ENCODE data around the gene CCM2.

The CCM2 gene

DNA sequence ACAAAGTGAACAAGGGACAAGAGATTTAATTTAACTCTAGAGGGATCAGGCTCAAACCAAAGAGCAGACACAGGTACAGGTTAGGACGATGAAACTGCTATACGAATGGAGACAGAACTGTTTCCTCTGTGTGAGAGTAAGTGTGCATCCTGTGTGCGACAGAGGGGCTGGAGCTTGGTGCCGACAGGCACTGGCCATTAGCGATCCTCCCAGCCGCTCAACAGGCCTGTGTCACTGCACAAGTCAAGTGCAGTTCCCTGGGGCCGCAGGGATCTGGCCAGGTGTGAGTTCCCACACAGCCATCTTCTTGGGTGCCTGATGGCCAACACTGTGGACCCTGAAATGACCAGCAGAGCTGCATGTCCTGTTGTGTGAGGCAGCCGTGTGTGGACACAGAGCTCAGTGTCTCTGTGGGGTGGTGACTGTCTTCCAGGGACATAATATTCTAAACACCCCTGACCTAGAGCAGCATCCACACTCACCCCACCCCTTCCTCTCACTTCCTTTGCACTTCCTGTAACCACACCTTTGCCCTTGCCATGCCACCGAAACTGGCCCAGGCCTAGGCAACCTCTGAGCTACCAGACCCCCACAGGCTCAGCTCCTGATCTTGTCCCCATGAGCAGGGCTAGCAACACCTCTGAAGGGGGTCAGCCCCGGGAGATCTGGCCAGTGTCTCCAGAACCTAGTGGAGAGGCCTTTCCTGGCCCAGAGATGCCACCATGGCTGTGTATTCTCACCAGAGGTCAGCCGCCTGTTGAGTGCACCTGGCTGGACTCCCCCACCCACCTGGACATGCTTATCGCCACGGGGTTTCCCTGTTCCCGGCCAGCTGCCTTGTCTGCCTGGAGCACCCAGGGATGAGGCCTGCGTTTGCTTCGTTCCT, 123.2 kb downstream of the CCM2 start:
- no peak for DNase-seq (ENCODE audit: low read depth in 2 of 2)

DNA sequence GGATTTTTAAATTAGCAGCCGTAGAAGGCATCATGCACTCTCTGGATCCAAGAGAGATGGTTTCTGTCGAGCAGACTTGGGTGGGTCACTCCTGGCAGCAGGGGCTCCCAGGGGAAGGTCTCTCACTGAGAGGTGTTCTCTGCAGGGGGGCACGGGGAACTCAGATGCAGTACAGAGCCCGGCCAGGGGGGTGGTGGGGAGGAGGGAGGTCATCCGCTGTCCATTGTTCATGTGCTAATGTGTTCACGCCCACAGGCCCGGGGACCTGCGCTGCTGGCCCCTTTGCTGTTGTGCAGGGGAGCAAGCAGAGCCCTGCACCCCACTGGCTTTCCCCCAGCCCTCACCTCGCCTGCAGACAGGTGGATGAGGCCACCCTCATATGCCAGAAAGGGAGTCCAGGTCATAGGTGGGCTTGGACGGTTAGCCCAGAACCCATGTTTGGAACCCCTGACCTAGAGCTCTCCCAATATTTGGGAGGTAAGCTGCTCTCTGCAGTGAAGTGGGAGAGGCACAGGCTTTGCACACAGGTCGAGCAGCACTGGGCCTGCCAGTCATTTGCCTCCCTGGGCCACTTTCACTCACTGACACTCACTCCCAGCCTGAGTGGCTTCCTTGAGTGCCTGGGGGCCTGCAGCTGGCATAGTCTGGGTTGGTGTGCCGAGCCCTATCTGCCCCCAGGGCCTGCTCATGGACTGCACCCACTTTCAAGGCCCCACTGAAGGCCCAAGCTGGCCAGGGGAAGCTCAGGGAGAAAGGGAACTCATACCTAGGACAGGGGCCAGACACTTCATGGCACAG, 124.1 kb downstream of the CCM2 start:
- DNase-seq (ENCODE audit: low read depth in 2 of 2), result no peak

DNA sequence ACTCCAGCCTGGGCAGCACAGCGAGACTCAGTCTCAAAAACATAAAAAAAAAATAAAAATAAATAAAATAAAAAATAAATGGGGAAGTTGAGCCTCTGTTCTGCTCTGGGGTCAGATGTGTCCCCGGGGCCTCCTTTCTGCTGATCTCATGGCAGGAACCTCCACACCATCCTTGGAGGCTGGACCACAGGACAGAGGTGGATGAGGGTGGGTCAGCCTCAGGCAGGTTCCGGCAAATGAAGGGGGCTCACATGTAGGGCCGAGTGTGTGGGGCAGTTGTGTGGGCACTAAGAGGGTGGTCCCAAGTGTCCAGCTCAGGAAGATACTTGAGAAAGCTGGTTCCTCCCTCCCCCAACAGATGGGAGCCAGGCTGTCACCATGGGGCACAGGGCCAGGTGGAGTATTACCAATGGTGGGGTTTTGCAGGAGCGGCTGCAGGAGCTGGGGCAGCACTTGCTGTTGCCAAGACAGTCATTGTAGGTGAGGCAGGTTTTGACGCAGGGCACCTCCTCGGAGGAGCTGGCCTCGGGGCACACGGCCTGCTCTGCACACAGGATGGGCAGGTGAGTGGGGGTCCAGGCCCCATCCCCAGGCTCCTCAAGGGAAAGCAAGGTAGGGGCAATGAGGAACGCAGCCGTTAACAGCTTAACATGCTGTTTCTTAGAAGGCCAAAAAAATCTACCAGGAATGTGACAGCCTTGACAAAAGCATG, 125.3 kb downstream of the CCM2 start:
- DNase-seq (ENCODE audit: low read depth in 2 of 2), result no peak

All from activated CD4-positive, alpha-beta T cell treated with anti-CD3 and anti-CD28 coated beads for 24 hours (primary cell).